ENCODE data around the gene RBM33.

DNA sequence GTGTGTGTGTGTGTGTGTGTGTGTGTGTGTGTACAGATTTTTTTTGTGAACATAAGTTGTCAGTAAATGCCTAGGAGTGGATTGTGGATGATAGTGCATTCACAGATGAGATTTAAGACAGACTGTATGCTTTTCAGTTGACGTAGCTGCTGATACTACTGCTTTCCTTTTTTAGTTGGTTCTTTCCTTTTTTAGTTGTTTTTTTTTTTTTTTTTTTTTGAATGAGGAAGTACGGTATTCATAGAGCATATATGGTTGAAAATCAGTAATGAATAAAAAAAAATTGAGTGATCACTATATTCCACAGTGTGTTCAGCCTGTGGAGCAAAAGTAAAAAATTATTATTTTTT, 80.5 kb downstream of the RBM33 start:
- TF ChIP-seq, protein P1, sequence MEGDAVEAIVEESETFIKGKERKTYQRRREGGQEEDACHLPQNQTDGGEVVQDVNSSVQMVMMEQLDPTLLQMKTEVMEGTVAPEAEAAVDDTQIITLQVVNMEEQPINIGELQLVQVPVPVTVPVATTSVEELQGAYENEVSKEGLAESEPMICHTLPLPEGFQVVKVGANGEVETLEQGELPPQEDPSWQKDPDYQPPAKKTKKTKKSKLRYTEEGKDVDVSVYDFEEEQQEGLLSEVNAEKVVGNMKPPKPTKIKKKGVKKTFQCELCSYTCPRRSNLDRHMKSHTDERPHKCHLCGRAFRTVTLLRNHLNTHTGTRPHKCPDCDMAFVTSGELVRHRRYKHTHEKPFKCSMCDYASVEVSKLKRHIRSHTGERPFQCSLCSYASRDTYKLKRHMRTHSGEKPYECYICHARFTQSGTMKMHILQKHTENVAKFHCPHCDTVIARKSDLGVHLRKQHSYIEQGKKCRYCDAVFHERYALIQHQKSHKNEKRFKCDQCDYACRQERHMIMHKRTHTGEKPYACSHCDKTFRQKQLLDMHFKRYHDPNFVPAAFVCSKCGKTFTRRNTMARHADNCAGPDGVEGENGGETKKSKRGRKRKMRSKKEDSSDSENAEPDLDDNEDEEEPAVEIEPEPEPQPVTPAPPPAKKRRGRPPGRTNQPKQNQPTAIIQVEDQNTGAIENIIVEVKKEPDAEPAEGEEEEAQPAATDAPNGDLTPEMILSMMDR (IDR thresholded peaks at IDR 0.05): no peak
- TF ChIP-seq POLR2A (IDR thresholded peaks at IDR 0.05): no peak
